ENCODE results near the gene TCF4.
"Not testable (repeated sequence)": the region's sequence is repeated elsewhere in the genome, so short reads cannot be mapped to it uniquely, and the experiment has no call there.

TCF4 gene

GRCh38 chr18:55500316-55501086 lies 87.5 kb downstream of the TCF4 start:
- FAIRE-seq = no peak

- FAIRE-seq = no peak
Observed at GRCh38 chr18:55499526-55499925, 88.5 kb downstream of the TCF4 start.

- no peak for FAIRE-seq
Observed at GRCh38 chr18:55497825-55498403, 90.1 kb downstream of the TCF4 start.

- FAIRE-seq = no peak
Observed at GRCh38 chr18:55494899-55495298, 93.1 kb downstream of the TCF4 start.

GRCh38 chr18:55494441-55494840 lies 93.6 kb downstream of the TCF4 start:
- FAIRE-seq = no peak

- FAIRE-seq = no peak
Observed at GRCh38 chr18:55491616-55492015, 96.4 kb downstream of the TCF4 start.

GRCh38 chr18:55489034-55489986 lies 98.7 kb downstream of the TCF4 start:
- no peak for FAIRE-seq

- no peak for FAIRE-seq
Observed at GRCh38 chr18:55488473-55488872, 99.5 kb downstream of the TCF4 start.

GRCh38 chr18:55487997-55488396 lies 100.0 kb downstream of the TCF4 start:
- FAIRE-seq = no peak

GRCh38 chr18:55486936-55487335 lies 101.1 kb downstream of the TCF4 start:
- no peak for FAIRE-seq

GRCh38 chr18:55485666-55486065 lies 102.3 kb downstream of the TCF4 start:
- FAIRE-seq = no peak

GRCh38 chr18:55484773-55485172 lies 103.2 kb downstream of the TCF4 start:
- FAIRE-seq = no peak

- FAIRE-seq = no peak
Observed at GRCh38 chr18:55483266-55483871, 104.6 kb downstream of the TCF4 start.

- no peak for FAIRE-seq
Observed at GRCh38 chr18:55479656-55480420, 108.2 kb downstream of the TCF4 start.

- FAIRE-seq = no peak
Observed at GRCh38 chr18:55477860-55478581, 110.0 kb downstream of the TCF4 start.

- FAIRE-seq = no peak
Observed at GRCh38 chr18:55477499-55477859, 110.5 kb downstream of the TCF4 start.

- no peak for FAIRE-seq
Observed at GRCh38 chr18:55475916-55476315, 112.1 kb downstream of the TCF4 start.

GRCh38 chr18:55475467-55475866 lies 112.5 kb downstream of the TCF4 start:
- FAIRE-seq = no peak

- no peak for FAIRE-seq
Observed at GRCh38 chr18:55473560-55473959, 114.4 kb downstream of the TCF4 start.

GRCh38 chr18:55473058-55473457 lies 114.9 kb downstream of the TCF4 start:
- no peak for FAIRE-seq

GRCh38 chr18:55470826-55471225 lies 117.2 kb downstream of the TCF4 start:
- no peak for FAIRE-seq

- not testable (repeated sequence) for FAIRE-seq
Observed at GRCh38 chr18:55469134-55469533, 118.9 kb downstream of the TCF4 start.

All from TTC549 (cell line).